NAMALWA (cell line): Measurements from ENCODE around the gene KLHL22.
"Not testable (repeated sequence)": the region's sequence is repeated elsewhere in the genome, so short reads cannot be mapped to it uniquely, and the experiment has no call there.

Source experiments
- DNase-seq: peaks from one replicate; pipeline ENCODE4 v3.0.0-alpha.2; 2015; ENCODE audit warnings: low spot score

KLHL22 gene

GRCh38 chr22:20466659-20467379, 28.8 kb downstream of the KLHL22 start:
- DNase-seq: no peak

DNA sequence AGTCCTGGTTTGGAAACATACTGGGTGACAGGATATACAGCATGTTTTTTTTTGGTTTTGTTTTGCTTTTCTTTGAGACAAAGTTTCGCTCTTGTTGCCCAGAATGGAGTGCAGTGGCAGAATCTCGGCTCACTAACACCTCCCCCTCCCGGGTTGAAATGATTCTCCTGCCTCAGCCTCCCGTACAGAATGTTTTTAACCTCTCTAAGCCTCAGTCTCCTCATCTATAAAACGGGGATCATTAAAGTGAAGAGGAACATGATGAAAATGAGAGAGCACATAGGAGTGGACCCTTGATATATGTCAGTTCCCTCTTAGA, 29.9 kb downstream of the KLHL22 start:
- no peak for DNase-seq

DNA sequence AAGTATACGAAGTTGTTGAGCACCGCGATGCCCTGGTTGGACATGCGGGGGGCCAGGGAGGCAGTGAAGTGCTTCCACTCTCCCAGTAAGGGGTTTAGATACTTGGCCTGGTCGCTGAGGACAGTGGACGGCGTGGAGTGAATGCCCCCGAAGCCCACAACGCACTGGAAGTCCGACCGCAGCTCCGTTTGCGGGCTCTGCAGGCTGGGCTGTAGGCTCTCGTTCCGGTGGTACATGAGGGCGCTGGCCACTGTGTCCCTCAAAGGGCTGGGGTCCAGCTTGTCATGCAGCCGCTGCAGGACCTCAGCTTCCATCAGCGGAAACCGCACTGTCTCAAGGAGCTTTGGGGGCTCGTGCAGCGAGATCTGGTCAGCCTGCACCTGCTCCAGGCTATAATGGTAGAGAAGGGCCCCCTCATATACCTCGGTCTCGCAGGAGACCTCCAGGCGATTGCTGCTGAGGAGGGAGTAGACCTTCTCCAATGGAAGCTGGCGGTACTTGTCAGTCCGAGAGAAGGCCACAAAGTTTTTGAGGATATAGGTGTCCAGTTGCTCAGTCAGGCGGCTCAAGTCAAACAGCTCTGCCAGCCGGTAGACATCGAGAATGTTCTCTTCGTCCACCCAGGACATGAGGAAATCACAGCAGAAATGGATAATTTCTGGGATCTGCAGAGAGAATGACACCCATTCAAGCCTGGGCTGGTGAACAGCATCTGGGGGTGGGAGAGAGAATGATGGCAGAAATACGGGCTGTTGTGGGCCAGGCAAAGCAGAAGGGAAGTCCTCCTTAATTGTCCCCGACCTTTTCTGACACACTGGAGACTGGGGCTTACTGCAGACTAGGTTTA, 30.5 kb downstream of the KLHL22 start:
- DNase-seq: no peak

DNA sequence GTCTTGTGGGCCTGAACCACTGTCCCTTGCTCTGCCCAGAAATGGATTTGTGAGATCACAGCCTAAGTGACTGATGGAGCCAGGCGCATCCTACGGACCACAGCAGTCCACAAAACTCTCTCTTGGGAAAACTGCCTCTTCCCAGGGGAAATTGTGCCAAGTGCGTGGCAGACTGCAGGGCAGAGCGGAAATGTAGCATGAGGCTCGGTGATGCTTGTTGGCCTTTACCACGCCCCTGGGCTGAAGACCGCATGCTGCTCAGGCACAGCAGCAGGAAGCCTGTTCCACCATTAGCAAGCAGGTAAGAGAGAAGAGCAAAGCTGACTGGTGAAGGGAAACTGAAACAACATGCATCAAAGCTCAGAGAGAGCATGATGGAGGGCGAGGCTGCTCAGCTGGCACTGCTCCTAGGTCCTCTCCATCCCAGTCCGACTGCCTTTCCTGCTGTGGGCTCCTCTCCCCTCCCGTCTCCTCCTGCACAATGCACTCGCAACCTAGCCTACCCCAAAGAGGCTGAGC, 31.4 kb downstream of the KLHL22 start:
- no peak for DNase-seq

DNA sequence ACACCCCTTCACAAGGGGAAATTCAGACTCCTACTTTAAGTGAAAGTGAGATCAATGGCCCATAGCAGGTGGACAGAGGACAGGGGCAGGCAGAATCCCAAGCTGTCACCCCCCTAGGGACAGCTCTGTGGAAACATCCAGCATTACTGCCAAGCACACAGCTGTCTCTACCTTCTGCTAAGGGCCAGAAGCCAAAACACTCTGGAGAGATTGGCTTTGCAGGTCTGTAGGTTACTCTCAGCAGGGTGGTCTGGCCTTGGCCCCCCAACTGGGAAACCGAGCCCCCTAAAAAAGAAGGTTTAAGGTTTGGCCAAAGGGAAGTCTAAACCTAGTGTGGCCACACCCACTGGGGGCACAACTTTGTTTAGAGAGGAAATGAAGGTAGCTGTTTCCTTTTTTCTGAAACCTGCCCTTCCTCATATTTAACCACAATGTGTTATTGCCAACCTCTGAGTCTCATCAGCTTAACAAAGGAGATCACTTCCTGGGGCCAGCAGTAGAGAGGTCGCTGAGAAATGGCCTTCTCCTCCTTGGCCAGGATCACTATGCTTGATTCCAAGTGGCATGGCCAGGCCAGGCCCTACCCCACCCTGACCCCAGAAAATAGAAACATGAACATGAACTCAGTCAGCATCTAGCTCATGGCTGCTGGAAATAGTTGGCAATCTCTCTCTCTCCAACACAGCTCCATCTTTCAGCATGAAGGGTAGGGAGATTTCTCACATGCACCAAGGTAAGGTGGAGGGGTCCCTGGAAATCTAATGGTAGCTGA, 32.1 kb downstream of the KLHL22 start:
- peak; percentile 61 for DNase-seq

DNA sequence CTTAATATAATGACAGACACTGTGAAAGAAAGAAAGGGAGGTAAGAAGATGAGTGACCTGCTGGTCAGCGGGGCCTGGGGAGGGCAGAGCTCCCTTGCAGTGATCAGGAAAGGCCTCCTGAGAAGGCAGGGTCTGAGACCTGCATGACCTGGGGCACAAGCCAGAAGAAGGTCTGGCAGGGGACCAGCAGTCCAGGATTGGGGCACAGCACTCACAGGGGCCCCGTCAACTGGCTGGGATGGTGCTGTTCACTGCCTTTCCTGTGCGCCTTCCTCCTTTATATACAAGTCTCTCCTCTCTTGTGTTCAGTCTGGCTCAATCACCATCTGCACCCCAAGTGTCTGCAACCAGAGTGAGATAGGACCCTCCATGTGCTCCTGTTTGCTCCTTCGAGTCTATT, 35.7 kb downstream of the KLHL22 start:
- DNase-seq: no peak

GRCh38 chr22:20459152-20459542, 36.4 kb downstream of the KLHL22 start:
- DNase-seq: no peak

DNA sequence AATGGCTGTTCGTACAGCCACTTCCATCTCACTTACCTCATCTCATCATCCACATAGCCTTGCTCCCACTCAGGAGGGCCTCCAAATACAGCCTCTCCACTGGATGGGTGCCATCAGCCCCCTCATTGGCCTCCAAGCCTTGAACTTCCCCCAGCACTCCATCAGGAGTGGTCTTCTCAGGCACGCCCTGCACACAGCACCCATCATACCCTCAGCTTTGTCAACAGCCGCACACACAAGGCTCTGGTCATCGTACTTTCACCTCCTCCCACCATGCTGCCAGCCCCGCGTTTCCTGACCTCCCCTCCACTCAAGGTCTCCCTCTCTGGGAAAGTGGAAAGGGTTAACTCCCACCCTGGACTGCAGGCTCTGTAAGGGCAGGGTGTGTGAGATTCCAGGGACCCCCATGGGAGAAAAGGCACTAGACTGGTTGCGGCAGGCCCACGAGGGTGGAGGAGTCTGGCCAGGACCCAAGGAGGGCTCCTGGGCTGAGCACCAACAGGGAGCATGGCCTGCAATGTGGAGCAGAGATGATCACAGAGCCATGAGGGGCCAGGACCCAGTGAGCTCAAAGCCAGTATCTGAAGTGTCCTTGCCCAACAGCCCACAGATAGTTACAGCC, 37.0 kb downstream of the KLHL22 start:
- no peak for DNase-seq

GRCh38 chr22:20457506-20458240, 37.9 kb downstream of the KLHL22 start:
- no peak for DNase-seq

DNA sequence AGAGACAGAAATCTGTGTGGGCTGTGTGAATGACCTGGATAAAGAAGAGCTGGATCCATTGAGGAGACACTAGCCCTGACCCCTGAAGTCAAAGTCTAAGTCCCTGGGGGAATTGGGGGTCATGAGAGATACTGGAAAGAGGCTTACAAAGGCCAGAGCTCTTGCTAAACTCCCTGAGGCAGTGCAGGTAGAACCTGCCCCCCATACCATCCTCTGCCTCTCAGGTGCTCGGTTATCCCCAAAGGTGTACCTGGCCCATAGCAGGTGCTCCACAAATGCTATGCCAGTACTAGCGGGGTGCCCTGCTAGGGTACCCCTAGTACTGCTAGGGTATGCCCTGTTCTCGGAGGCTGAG, 38.9 kb downstream of the KLHL22 start:
- no peak for DNase-seq

GRCh38 chr22:20456064-20456721, 39.4 kb downstream of the KLHL22 start:
- peak; percentile 86 for DNase-seq

DNA sequence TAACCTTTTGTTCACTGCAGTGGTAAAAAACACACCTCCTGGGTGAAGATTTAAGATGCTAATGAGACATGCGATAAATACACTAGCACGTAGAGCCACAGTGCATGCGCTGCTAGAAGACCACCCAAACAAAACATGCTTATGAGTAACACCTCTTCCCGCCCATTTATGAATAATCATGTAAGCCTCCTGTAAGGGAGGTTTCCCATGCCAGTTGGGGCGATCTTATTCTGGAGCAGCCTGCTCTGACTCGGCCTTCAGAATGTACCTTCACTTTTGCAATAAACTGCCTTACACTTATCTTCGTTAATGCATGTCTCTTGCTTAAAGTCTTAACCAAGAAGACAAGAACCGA, 39.9 kb downstream of the KLHL22 start:
- DNase-seq: no peak

- DNase-seq: no peak
These were observed 42.4 kb downstream of the KLHL22 start for GRCh38 chr22:20453222-20453621.

DNA sequence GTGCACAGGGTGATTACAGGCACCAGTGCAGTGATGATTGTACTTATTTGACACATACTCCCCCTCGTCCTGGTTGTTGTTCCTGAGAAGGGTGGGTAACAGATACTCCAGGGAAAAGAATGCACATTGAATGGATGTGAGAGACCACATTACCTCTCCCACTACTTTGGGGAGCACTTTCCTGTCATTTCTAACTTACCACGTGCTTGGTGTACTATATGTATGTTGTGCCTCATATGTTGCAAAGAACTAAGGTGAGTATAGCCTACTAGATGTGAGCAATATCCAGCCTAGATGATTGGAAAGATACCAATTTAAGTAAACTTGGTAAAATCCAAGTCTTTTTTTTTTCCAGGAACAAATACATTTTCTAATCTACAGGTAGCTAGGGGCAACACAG, 43.7 kb downstream of the KLHL22 start:
- DNase-seq: no peak

- not testable (repeated sequence) for DNase-seq
These were observed 44.3 kb downstream of the KLHL22 start for GRCh38 chr22:20451129-20451778.

GRCh38 chr22:20450551-20450906, 45.1 kb downstream of the KLHL22 start:
- no peak for DNase-seq

DNA sequence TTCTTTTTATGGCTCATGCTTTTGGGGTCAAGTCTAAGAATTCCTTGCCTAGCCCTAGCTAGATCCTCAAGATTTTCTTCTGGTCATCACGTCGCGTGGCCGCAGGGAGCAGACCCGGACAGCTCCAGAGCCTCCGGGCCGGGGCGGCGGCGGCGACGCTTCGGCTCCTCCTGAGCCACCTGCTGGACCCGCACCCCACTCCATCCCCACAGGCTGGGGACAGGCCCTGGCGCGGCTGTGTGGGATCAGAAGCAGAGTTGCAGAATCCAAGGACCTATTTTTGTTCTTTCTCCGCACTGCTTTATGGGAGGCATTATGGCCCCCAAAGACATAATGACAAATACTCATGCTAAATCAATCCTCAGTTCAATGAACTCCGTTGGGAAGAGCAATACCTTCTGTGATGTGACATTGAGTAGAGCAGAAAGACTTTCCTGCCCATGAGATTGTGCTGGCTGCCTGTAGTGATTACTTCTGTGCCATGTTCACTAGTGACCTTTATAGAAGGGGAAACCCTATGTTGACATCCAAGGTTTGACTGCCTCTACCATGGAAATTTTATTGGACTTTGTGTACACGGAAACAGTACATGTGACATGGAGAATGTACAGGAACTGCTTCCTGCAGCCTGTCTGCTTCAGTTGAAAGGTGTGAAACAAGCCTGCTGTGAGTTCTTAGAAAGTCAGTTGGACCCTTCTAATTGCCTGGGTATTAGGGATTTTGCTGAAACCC, 45.6 kb downstream of the KLHL22 start:
- DNase-seq: no peak

- no peak for DNase-seq
These were observed 47.0 kb downstream of the KLHL22 start for GRCh38 chr22:20448630-20449029.

- DNase-seq: no peak
These were observed 49.1 kb downstream of the KLHL22 start for GRCh38 chr22:20446383-20446970.

DNA sequence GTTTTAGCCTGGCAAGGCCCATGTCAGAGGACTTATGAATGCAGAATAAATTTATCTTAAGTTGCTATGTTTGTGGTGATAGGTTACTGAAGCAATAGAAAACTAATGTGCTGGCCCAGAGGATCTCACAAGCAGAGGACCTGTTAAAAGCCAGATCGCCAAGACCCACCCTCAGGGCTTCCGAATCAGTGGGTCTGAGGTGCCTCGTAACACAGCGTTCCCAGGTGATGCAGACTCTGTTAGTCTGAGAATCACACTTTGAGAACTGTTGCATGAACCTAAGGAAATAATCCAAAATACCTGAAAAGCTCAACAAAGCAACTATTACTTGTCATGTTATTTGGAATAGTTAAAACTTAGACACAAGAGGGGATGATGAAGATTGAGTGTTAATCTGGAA, 51.3 kb downstream of the KLHL22 start:
- DNase-seq: no peak
